ENCODE results near the gene TMEM100.

Gene TMEM100

DNA sequence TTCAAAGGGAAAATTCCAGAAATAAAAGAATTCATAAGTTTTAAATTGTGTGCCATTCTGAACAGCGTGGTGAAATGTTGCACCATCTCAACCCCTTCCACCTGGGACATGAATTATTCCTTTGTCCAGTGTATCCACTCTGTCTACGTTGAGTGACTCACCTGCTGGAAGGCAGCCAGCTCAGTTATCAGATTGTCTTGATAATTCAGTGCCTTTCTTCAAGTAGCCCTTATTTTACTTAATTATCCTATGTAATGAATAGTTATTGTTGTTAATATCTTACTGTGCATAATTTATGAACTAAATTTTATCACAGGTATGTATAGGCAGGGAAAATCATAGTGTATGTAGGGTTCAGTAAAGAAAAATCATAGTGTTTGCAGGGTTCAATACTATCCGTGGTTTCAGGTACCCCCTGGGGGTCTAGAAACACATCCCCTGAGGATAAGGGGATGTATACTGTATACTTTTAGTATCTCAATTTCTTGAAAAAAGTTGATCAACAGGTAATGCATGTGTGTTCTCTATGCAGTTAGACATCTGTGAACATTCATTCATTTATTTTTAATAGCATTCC, 20.5 kb upstream of the TMEM100 start:
- DNase-seq, result no peak

GRCh38 chr17:55742272-55743102, 19.8 kb upstream of the TMEM100 start:
- DNase-seq, result no peak

DNA sequence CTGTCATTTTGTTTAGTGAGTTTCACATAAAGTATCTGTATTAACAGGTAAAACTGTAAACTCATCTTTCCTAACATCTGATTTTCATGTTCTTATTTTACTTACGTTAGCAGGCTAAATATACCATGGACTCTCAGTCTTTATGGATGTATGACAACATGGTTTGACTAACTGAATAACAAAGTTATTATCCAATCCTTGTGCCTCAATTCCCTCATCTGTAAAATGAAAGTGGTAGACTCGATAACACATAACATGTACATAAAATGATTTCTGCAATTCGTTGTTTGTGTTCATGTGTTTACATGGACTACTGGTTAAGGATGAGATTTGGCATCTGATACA, 18.7 kb upstream of the TMEM100 start:
- DNase-seq, result no peak

DNA sequence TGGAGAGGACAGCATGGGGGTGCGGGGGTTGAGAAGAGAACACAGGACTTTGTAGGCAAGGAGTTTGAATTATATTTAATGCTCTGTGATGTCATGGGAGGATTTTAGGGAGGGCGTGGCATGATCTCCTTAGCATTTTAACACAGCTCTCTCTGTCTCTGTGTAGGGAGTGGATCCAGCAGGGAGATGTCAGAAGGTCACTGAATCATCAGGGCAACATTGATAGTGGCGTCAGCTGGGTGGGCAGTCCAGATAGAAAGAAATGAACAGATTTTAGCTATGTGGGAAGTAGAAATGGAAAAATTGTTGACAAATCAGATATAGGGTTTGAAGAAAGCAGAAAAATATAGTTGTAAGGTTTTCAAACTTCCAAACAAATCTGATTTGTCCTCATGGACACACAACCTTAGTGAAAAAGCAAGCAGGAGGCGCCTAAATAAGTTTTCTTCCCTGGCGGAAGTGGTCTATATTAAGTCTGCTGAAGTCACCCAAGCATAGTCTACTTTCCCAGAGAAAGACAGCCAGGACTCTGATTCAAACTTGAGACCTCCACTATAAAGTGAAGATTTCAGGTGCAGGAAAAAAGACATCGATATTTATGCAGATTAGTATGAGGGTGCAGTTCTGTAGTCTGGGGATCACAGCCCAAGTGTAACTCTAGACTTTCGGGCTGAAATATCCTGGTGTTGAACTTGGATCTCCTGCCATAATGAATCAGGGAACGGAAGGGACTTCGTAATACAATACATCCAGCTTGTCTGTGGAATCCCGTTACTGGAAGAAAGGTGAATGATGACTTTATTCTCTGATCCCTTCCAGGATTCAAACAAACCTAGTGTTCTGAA, 18.1 kb upstream of the TMEM100 start:
- DNase-seq, result no peak

GRCh38 chr17:55737976-55738501, 15.4 kb upstream of the TMEM100 start:
- no peak for DNase-seq

- peak; percentile 50 for DNase-seq
Observed at GRCh38 chr17:55735731-55736405, 13.2 kb upstream of the TMEM100 start.

DNA sequence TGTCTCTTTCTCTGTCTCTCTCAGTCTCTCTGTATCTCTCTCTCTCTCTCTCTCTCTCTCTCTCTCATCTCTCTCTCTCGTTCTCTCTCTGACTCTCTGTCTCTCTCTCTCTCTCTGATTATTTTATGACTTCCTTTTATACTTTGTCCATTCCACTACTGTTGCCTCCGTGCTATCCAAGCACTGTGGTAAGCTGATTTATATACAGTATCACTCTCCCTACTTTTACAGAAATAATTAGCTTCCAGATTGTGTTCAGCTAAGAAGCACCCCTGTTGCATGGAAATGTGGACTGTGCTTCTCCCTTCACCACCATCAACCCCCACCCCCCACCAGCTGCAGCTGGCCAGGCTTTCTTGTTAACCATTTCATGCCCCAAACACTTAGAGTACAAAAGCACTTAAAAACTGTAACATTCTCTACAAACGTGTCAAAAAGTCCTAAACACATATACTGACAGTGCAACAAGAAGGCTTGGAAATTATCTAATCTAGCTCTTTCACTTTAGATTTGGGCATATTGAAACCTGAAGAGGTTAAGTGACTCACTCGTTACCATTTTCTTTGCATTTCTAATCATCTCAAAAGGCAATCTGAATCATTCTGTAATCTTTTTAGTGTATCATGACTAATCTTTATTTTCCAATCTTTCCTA, 11.6 kb upstream of the TMEM100 start:
- DNase-seq, result no peak

- DNase-seq, result no peak
Observed at GRCh38 chr17:55731586-55732250, 9.1 kb upstream of the TMEM100 start.

DNA sequence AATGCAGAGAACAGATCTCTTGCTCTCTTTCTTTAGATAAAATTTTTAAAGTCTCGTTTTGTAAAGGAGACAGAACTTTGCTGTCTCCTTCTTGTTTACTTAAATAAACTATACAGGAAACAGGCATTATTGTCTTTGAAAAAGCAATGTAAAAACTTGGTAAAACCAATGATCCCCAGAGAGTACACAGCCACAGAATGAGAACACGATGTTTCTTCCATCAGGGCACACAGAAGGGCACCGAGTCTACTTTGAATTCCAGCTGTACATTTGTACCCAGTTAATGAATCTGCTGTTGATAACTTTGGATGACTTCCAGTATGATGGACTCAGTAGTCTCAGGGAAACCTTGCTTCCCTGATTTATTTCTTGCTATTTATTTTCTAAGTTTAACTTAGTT, 8.1 kb upstream of the TMEM100 start:
- DNase-seq, result no peak

DNA sequence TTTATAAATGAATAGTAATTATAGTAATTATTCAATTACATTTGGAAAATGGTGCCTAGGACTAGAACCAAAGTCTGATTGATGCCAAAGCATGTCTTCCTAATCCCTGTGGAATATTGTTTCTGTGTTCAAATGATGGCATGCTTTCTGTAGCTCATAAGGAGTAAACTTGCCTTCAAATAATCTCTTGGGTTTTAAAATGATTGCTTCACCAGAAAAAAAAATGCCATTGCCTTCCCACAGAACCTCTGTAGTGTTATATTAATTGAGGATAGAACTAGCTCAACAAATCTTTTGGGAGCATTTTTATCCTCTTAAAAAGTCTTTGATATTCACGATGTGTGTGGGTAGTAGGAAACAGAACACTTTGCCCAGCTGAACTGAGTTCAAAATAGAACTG, 7.7 kb upstream of the TMEM100 start:
- no peak for DNase-seq

DNA sequence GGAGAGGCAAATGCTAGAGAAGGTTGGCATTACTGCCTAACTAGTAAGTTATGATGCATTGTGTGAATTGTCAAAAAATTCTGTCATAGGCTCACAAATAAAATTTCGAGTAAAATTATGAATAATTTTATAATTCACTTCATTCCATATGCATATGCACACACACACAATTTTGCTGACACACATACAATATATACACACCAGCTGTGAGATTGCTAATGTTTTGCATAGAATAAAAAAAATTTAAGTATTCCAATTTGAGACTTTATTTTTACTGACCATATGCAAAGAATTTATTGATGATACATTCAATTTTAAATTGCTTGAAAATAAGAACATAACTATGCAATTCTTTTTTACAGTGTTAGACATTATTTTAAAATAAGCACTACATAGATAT, 6.8 kb upstream of the TMEM100 start:
- DNase-seq, result no peak

- no peak for DNase-seq
Observed at GRCh38 chr17:55728833-55729232, 6.2 kb upstream of the TMEM100 start.

DNA sequence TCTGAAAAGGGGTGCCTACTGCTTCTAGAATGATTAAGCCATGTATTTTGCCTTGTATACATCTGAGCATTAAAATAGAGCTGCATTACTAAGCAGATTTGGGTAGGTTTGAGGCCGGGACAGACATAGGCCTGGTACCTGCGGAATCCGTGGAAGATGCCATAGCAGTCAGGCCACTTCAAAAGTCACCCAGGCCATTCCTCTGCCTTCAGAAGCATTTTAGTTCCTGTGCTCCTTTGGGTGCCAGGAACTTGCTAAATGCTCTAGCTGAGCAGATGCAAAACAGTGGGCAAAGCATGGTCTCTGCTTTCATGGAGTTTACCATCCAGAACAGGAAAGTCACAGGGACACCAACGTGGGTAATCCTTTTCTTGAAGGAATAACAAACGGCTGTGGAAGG, 5.7 kb upstream of the TMEM100 start:
- DNase-seq, result no peak

- no peak for DNase-seq
Observed at GRCh38 chr17:55727920-55728319, 5.3 kb upstream of the TMEM100 start.

GRCh38 chr17:55727275-55727674, 4.6 kb upstream of the TMEM100 start:
- DNase-seq, result no peak

GRCh38 chr17:55726440-55726839, 3.8 kb upstream of the TMEM100 start:
- no peak for DNase-seq

- no peak for DNase-seq
Observed at GRCh38 chr17:55723488-55723848, 804 bp upstream of the TMEM100 start.

DNA sequence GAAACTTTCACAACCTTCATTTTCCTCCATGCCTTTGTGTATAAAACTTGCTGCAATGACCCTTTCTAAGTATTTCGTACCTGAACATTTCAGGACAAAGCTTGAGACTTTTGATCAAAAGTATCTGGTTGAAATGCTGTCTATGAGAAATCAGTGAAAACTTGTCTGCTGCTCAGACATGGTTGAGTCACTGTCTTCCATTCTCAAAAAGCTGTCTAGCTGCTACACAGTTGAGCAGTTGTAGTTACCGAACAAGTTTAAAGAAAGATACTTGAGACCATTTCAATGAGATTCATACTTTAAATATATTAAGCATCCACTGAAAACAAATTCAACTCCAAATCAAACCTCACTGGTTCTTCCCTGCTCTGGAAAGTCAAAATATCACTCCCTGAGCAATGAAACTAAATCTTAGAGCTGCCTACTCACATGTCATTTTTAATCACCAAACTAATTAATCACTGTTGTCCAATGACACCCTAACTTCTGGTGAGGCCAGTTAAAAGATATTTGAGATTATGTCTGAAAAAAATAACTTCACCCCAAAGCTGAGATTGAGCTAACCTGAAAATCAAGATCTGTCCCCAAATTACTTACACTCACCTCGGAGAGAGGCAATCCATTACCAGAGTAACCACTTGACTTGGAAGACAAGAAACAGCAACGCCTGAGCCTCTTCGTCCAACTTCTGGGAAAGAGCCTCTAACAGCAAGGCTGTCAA, 488 bp downstream of the TMEM100 start:
- DNase-seq, result no peak

DNA sequence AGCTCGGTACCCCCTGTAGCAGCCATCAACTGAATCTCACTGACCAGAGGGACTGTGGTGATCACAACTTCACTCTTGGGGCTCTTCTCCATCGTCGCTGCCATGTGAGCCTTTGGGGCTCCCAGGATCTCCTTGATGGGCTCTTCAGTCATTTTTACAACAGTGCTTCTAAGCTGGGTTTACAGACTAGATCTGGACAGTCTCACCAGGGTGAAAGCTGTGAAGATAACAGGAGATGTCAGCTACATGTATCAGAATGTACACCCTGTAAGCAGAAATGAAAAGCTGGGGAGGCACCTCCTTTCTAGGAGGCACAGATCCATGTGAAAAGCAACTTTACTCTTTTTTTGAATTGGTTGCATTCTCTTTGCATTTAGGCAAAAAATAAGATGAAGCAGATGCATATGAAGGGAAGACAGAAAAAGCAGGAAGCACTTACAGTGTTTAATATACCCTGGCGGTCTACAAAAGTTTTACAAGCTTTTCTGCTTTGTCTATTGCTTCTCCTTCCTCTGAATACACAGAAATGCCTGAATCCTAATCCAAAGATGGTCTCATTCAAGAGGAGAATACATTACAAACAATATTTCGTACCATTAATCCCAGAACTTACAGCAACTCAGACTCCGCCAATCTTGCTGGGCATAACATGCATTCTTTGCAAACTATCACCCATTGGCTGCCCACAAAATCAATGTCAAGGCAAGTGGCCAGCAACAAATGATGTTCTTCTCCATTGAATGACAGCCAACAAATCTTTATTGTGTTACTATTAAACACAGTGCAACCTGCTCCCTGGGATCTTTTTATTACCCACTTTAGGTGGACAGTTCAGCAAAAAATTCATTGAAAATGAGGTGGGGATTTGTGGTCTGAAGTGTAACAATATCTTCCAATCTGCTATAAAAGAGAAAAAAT, 1.5 kb downstream of the TMEM100 start:
- no peak for DNase-seq

Measured in CD4-positive, alpha-beta T cell treated with Interleukin-17A for 1 hour (primary cell).